HEK293 (cell line): ENCODE measurements around the gene DNA2.
A peak's percentile ranks its signal among the peaks of the same experiment; 100 is the strongest.

ENCODE experiments used
- CTCF ChIA-PET: fragments of 350-600 bp; formaldehyde crosslinking; extraction: SDS; loops from one replicate; lab custom pipeline; 2021; ENCODE audit warnings: antibody characterized with exemption; lab: Yijun Ruan, JAX
- POLR2A ChIA-PET: fragments of 300-600 bp; formaldehyde crosslinking; extraction: SDS; loops from one replicate; lab custom pipeline; 2020; ENCODE audit warnings: antibody characterized with exemption, inconsistent platforms; lab: Yijun Ruan, JAX
- H3K27ac ChIP-seq: fragments of 200-500 bp; sonication (Bioruptor generic); 2 replicates; pipeline ENCODE4 v1.5.1; 2014; ENCODE audit warnings: low read depth, low read length, control low read depth, inconsistent platforms; ENCODE audit errors: extremely low read depth
- H3K36me3 ChIP-seq, 2 experiments: fragments of 200-500 bp in 1 of 2; sonication (Bioruptor generic) in 1 of 2; 1 replicate in 1 of 2; 2 replicates in 1 of 2; pipeline ENCODE4 v1.5.1; 2014 to 2017; ENCODE audit warnings: inconsistent platforms in 2 of 2, low read length in 2 of 2; ENCODE audit not compliant: control insufficient read depth in 2 of 2, insufficient read depth in 1 of 2
- H3K4me1 ChIP-seq: fragments of 200-500 bp; sonication (Bioruptor generic); 2 replicates; pipeline ENCODE4 v1.5.1; 2014; ENCODE audit warnings: mild to moderate bottlenecking, low read length, inconsistent platforms; ENCODE audit not compliant: control insufficient read depth, insufficient read depth
- H3K4me3 ChIP-seq: 2 replicates; pipeline ENCODE4 v1.5.1; 2011; ENCODE audit warnings: low read depth, mild to moderate bottlenecking, control low read depth, low read length, moderate library complexity
- H3K9me3 ChIP-seq: fragments of 200-500 bp; sonication (Bioruptor generic); 2 replicates; pipeline ENCODE4 v1.5.1; 2014; ENCODE audit warnings: low read depth, low read length, inconsistent platforms; ENCODE audit not compliant: control insufficient read depth, insufficient read depth
- ELK4 ChIP-seq: IDR thresholded peaks from 2 replicates; pipeline ENCODE4 v1.6.1; 2011; ENCODE audit warnings: mild to moderate bottlenecking, low read depth, low read length, borderline replicate concordance
- GLIS2 ChIP-seq: fragments of 450-650 bp; formaldehyde crosslinking; IDR thresholded peaks from 2 replicates; pipeline ENCODE4 v1.5.1; 2016; ENCODE audit warnings: missing biosample characterization, missing genetic modification characterization
- PBX3 ChIP-seq: sonication (generic); formaldehyde crosslinking; IDR thresholded peaks from 2 replicates; pipeline ENCODE4 v1.8.1; 2022; ENCODE audit warnings: mild to moderate bottlenecking, moderate library complexity, missing genetic modification reagents
- PRDM1 ChIP-seq: fragments of 450-650 bp; formaldehyde crosslinking; IDR thresholded peaks from 2 replicates; pipeline ENCODE4; 2016; ENCODE audit warnings: missing biosample characterization, missing genetic modification characterization
- PRDM2 ChIP-seq: fragments of 450-650 bp; formaldehyde crosslinking; IDR thresholded peaks from 2 replicates; pipeline ENCODE4 v1.5.1; 2016; ENCODE audit warnings: missing biosample characterization, missing genetic modification characterization, borderline replicate concordance
- RBAK ChIP-seq: fragments of 450-650 bp; formaldehyde crosslinking; IDR thresholded peaks from 2 replicates; pipeline ENCODE4 v1.5.1; 2016; ENCODE audit warnings: missing biosample characterization, missing genetic modification characterization
- SETDB1 ChIP-seq: IDR thresholded peaks from one replicate; pipeline ENCODE4 v1.6.1; 2017; ENCODE audit warnings: mild to moderate bottlenecking, low read length, moderate library complexity, mixed read lengths; ENCODE audit not compliant: insufficient read length
- ZBTB6 ChIP-seq: fragments of 450-650 bp; formaldehyde crosslinking; IDR thresholded peaks from 2 replicates; pipeline ENCODE4 v1.5.1; 2017; ENCODE audit warnings: missing biosample characterization, missing genetic modification characterization
- ZBTB8A ChIP-seq: fragments of 450-650 bp; formaldehyde crosslinking; IDR thresholded peaks from 2 replicates; pipeline ENCODE4 v1.5.1; 2016; ENCODE audit warnings: missing biosample characterization, missing genetic modification characterization
- ZEB2 ChIP-seq: fragments of 450-650 bp; formaldehyde crosslinking; IDR thresholded peaks from 2 replicates; pipeline ENCODE4 v1.5.1; 2016; ENCODE audit warnings: missing biosample characterization, missing genetic modification characterization
- ZNF10 ChIP-seq: fragments of 450-650 bp; formaldehyde crosslinking; IDR thresholded peaks from 2 replicates; pipeline ENCODE4 v1.5.1; 2017; ENCODE audit warnings: missing biosample characterization, missing genetic modification characterization
- ZNF121 ChIP-seq: fragments of 450-650 bp; formaldehyde crosslinking; IDR thresholded peaks from 2 replicates; pipeline ENCODE4 v1.5.1; 2016; ENCODE audit warnings: missing biosample characterization, missing genetic modification characterization
- ZNF133 ChIP-seq: fragments of 450-650 bp; formaldehyde crosslinking; IDR thresholded peaks from 2 replicates; pipeline ENCODE4 v1.5.1; 2016; ENCODE audit warnings: missing biosample characterization, missing genetic modification characterization
- ZNF18 ChIP-seq: fragments of 450-650 bp; formaldehyde crosslinking; IDR thresholded peaks from 2 replicates; pipeline ENCODE4 v1.5.1; 2016; ENCODE audit warnings: missing biosample characterization, missing genetic modification characterization
- ZNF202 ChIP-seq: fragments of 450-650 bp; formaldehyde crosslinking; IDR thresholded peaks from 2 replicates; pipeline ENCODE4 v1.5.1; 2016; ENCODE audit warnings: missing biosample characterization, missing genetic modification characterization, borderline replicate concordance
- ZNF292 ChIP-seq: fragments of 450-650 bp; formaldehyde crosslinking; IDR thresholded peaks from 2 replicates; pipeline ENCODE4 v1.5.1; 2016; ENCODE audit warnings: low read depth, missing biosample characterization, missing genetic modification characterization, borderline replicate concordance
- ZNF366 ChIP-seq: fragments of 450-650 bp; formaldehyde crosslinking; conservative IDR thresholded peaks from 2 replicates; pipeline ENCODE4 v1.5.1; 2016; ENCODE audit warnings: missing biosample characterization, missing genetic modification characterization
- ZNF48 ChIP-seq: fragments of 450-650 bp; formaldehyde crosslinking; IDR thresholded peaks from 2 replicates; pipeline ENCODE4 v1.5.1; 2016; ENCODE audit warnings: missing biosample characterization, missing genetic modification characterization
- ZNF488 ChIP-seq: fragments of 450-650 bp; formaldehyde crosslinking; IDR thresholded peaks from 2 replicates; pipeline ENCODE4 v1.5.1; 2016; ENCODE audit warnings: missing biosample characterization, missing genetic modification characterization
- ZNF660 ChIP-seq: fragments of 450-650 bp; IDR thresholded peaks from 2 replicates; pipeline ENCODE4 v1.5.1; 2018; ENCODE audit warnings: missing biosample characterization, mild to moderate bottlenecking, missing genetic modification characterization
- ZNF768 ChIP-seq: fragments of 450-650 bp; formaldehyde crosslinking; IDR thresholded peaks from 2 replicates; pipeline ENCODE4 v1.5.1; 2018; ENCODE audit warnings: missing biosample characterization, mild to moderate bottlenecking, missing genetic modification characterization
- ZNF843 ChIP-seq: fragments of 450-650 bp; formaldehyde crosslinking; IDR thresholded peaks from 2 replicates; pipeline ENCODE4 v1.5.1; 2016; ENCODE audit warnings: missing biosample characterization, missing genetic modification characterization
- ZXDB ChIP-seq: fragments of 450-650 bp; formaldehyde crosslinking; IDR thresholded peaks from 2 replicates; pipeline ENCODE4 v1.5.1; 2016; ENCODE audit warnings: missing biosample characterization, missing genetic modification characterization

DNA2 gene

GRCh38 chr10:68506411-68506810 lies 34.6 kb upstream of the DNA2 start (continued):
- TF ChIP-seq ELK4, result no peak

GRCh38 chr10:68502846-68503245 lies 31.1 kb upstream of the DNA2 start:
- no peaks in the 10 kb centered on the region for H3K4me1 ChIP-seq
- ChIA-PET CTCF (interaction anchor here (0.6 kb wide), 1 partner anchor 111 kb away, joined by 6 read pairs; no protein-coding TSS in a partner anchor), POLR2A (no interaction called here)
- no peak overlapping the region for H3K27ac ChIP-seq
- H3K9me3 ChIP-seq, result no peaks in the 10 kb centered on the region
- peaks cover 20 to 22% of the 10 kb centered on the region in 2 experiments; a peak in 2 of 3 replicates for H3K36me3 ChIP-seq
- no peak overlapping the region for H3K4me3 ChIP-seq
- TF ChIP-seq ZNF660 (tag by site-specific recombination) (no peak), SETDB1 (no peak), PRDM1 (tag by site-specific recombination) (0 out of 2 replicates have a peak, but pooled peaks have one; percentile 29), GLIS2 (tag by site-specific recombination) (no peak), ZNF843 (no peak), PBX3 (CRISPR knock-in tag) (no peak)

- ChIA-PET POLR2A (no interaction called here), CTCF (interaction anchor here (0.7 kb wide), 1 partner anchor 454 kb away, joined by 3 read pairs; the partner anchor contains the start of gene DDX21)
- H3K36me3 ChIP-seq, result peaks cover 20 to 22% of the 10 kb centered on the region in 2 experiments; a peak in 2 of 3 replicates
- TF ChIP-seq ZNF133 (tag by site-specific recombination), result no peak
- no peak for TF ChIP-seq ZNF292
- no peak for TF ChIP-seq ZNF768 (tag by site-specific recombination)
- no peak for TF ChIP-seq ZNF121 (tag by site-specific recombination)
- no peak for TF ChIP-seq ZNF18
- no peak for TF ChIP-seq ZBTB6 (tag by site-specific recombination)
- no peak for TF ChIP-seq ZNF202 (tag by site-specific recombination)
- TF ChIP-seq ZXDB (tag by site-specific recombination), result no peak
- no peak for TF ChIP-seq ZNF10 (tag by site-specific recombination)
- no peak for TF ChIP-seq ZEB2 (tag by site-specific recombination)
- TF ChIP-seq ZNF48 (tag by site-specific recombination), result no peak
- TF ChIP-seq ZBTB8A (tag by site-specific recombination), result no peak
- no peak for TF ChIP-seq PRDM2 (tag by site-specific recombination)
- TF ChIP-seq ZNF366 (tag by site-specific recombination), result no peak
- no peak for TF ChIP-seq RBAK
- TF ChIP-seq ZNF488 (tag by site-specific recombination), result no peak
Observed at GRCh38 chr10:68501691-68502090, 29.9 kb upstream of the DNA2 start.

More at GRCh38 chr10:68501691-68502090, 29.9 kb upstream of the DNA2 start:
- H3K4me1 ChIP-seq, result no peaks in the 10 kb centered on the region
- no peak overlapping the region for H3K4me3 ChIP-seq
- H3K27ac ChIP-seq, result no peak overlapping the region
- no peaks in the 10 kb centered on the region for H3K9me3 ChIP-seq
